K562 (cell line): ENCODE measurements around the gene SRPRA. TPM values are rescaled to one million over a fixed set of nuclear protein-coding genes. Genes with fewer than 3 reads are reported as not detected.

Experiments
- CHD4 ChIP-seq: fragments of 200-600 bp; sonication (generic); IDR thresholded peaks from 3 replicates; pipeline ENCODE4 v1.6.1; 2012; ENCODE audit warnings: low read depth, mild to moderate bottlenecking, mixed read lengths, low read length, inconsistent platforms; ENCODE audit not compliant: insufficient read depth, insufficient replicate concordance, poor library complexity, severe bottlenecking
- MTA3 ChIP-seq: fragments of 450-650 bp; formaldehyde crosslinking; IDR thresholded peaks from 2 replicates; pipeline ENCODE4 v1.6.1; 2017; ENCODE audit warnings: mild to moderate bottlenecking, borderline replicate concordance
- NCOA2 ChIP-seq, 2 experiments: fragments of 450-650 bp; IDR thresholded peaks; 2 replicates each; pipeline ENCODE4 v1.6.1; 2018; ENCODE audit warnings: mild to moderate bottlenecking in 2 of 2, moderate library complexity in 1 of 2; ENCODE audit not compliant: partially characterized antibody in 2 of 2
- NFATC3 ChIP-seq: fragments of 450-650 bp; IDR thresholded peaks from 2 replicates; pipeline ENCODE4 v1.6.1; 2017; ENCODE audit warnings: mild to moderate bottlenecking
- POLR2A ChIP-seq: fragments of 450-650 bp; conservative IDR thresholded peaks from 2 replicates; pipeline ENCODE4 v1.6.1; 2016
- SMAD1 ChIP-seq: fragments of 150-350 bp; IDR thresholded peaks from 2 replicates; pipeline ENCODE4 v1.6.1; 2014; ENCODE audit warnings: low read length, low read depth; ENCODE audit not compliant: partially characterized antibody
- TAF1 ChIP-seq: IDR thresholded peaks from 2 replicates; pipeline ENCODE4 v1.6.1; 2011; ENCODE audit warnings: mild to moderate bottlenecking, low read length, moderate library complexity; ENCODE audit not compliant: insufficient read depth, control insufficient read depth, severe bottlenecking; ENCODE audit errors: extremely low read depth
- TRIM28 ChIP-seq: fragments of 450-650 bp; IDR thresholded peaks from 2 replicates; pipeline ENCODE4 v1.6.1; 2017
- XRCC5 ChIP-seq: fragments of 200-400 bp; formaldehyde crosslinking; IDR thresholded peaks from 2 replicates; pipeline ENCODE4 v1.6.1; 2017; ENCODE audit warnings: low read depth, mild to moderate bottlenecking, low read length
- ZFX ChIP-seq: sonication (generic); formaldehyde crosslinking; IDR thresholded peaks from 2 replicates; pipeline ENCODE4 v1.8.0; 2022; ENCODE audit warnings: mild to moderate bottlenecking, missing genetic modification reagents, moderate library complexity
- ZNF12 ChIP-seq: sonication (generic); formaldehyde crosslinking; IDR thresholded peaks from 2 replicates; pipeline ENCODE4 v1.4.0; 2020; ENCODE audit warnings: mild to moderate bottlenecking, missing genetic modification reagents
- ZNF551 ChIP-seq: fragments of 250-450 bp; sonication (Bioruptor Pico); IDR thresholded peaks from 2 replicates; pipeline ENCODE4 v1.5.0; 2021; ENCODE audit warnings: mild to moderate bottlenecking, moderate library complexity
- ZNF696 ChIP-seq: fragments of 250-450 bp; sonication (Bioruptor Pico); conservative IDR thresholded peaks from 2 replicates; pipeline ENCODE4 v1.4.0; 2020; ENCODE audit warnings: mild to moderate bottlenecking, moderate library complexity
- ZNF766 ChIP-seq: fragments of 200-800 bp; sonication (Bioruptor generic); conservative IDR thresholded peaks from 2 replicates; pipeline ENCODE4 v1.6.1; 2016; ENCODE audit warnings: missing genetic modification characterization, missing compliant biosample characterization
- polyA plus RNA-seq, 8 experiments: library from polyadenylated mRNA; depleted of rRNA in 4 of 8; stranded (reverse) in 5 of 8; unstranded in 3 of 8; fragments of >200 nt; fragmentation: Nextera tagmentation in 2 of 8; fragmentation: Illumina TruSeq in 1 of 8; extraction: Ambion mirVana in 2 of 8; extraction: Trizol in 1 of 8; gene quantifications; 2 replicates each; pipeline versions ENCODE4 v1.2.1 to v1.2.3, GENCODE V29; 2011 to 2014; ENCODE audit warnings: inconsistent platforms in 1 of 8, missing spikeins in 1 of 8
- total RNA-seq, 7 experiments: library from RNA; depleted of rRNA in 6 of 7; stranded (reverse); fragments of >200 nt in 6 of 7; fragmentation: Illumina TruSeq in 2 of 7; extraction: Trizol in 2 of 7; gene quantifications; 2 replicates each; pipeline versions ENCODE4 v1.2.1 to v1.2.3, GENCODE V29; 2011 to 2021; ENCODE audit warnings: low replicate concordance in 1 of 7
- TF ChIP-seq, protein P1 (sequence below), 2 experiments: fragments of 450-650 bp in 1 of 2; sonication (generic) in 1 of 2; formaldehyde crosslinking in 1 of 2; IDR thresholded peaks; 2 replicates each; pipeline versions ENCODE4 v1.7.1 to v1.9.0; 2016 to 2022; ENCODE audit warnings: inconsistent platforms in 1 of 2, mild to moderate bottlenecking in 1 of 2, missing genetic modification reagents in 1 of 2
- TF ChIP-seq, protein P2 (sequence below), 2 experiments: fragments of 450-650 bp; IDR thresholded peaks; 2 replicates each; pipeline ENCODE4 v1.6.1; 2016
- TF ChIP-seq, protein P3 (sequence below): fragments of 450-650 bp; IDR thresholded peaks from one replicate; pipeline ENCODE4 v1.6.1; 2018; ENCODE audit warnings: mild to moderate bottlenecking, moderate library complexity; ENCODE audit not compliant: partially characterized antibody

Gene SRPRA
- total and polyA plus RNA-seq, 9 of the 15 experiments (the other 6 are each of a cell fraction or from before 2014, with no cell fraction given), result 33.5 to 124 (median 80.0) TPM

DNA sequence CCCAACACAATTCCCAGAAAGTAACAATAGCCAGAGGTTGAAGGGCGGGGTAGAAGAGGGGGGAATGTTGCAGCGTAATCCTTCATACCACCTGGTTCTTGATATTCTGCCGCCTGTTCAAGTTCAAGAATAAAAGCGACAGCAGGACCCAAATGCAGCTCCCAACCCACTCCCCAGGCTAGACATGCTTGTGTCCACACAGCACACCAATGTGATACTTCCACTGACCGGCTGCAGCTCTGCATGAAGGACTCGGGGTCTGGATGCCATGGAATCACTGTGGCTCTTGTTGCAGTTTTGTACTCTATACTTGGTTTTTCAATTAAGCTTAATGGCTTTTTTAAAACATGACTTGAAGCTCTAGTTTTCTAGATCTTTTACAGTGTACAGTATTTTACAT lies 6.5 kb downstream of the SRPRA start (continued):
- TF ChIP-seq, protein P1, sequence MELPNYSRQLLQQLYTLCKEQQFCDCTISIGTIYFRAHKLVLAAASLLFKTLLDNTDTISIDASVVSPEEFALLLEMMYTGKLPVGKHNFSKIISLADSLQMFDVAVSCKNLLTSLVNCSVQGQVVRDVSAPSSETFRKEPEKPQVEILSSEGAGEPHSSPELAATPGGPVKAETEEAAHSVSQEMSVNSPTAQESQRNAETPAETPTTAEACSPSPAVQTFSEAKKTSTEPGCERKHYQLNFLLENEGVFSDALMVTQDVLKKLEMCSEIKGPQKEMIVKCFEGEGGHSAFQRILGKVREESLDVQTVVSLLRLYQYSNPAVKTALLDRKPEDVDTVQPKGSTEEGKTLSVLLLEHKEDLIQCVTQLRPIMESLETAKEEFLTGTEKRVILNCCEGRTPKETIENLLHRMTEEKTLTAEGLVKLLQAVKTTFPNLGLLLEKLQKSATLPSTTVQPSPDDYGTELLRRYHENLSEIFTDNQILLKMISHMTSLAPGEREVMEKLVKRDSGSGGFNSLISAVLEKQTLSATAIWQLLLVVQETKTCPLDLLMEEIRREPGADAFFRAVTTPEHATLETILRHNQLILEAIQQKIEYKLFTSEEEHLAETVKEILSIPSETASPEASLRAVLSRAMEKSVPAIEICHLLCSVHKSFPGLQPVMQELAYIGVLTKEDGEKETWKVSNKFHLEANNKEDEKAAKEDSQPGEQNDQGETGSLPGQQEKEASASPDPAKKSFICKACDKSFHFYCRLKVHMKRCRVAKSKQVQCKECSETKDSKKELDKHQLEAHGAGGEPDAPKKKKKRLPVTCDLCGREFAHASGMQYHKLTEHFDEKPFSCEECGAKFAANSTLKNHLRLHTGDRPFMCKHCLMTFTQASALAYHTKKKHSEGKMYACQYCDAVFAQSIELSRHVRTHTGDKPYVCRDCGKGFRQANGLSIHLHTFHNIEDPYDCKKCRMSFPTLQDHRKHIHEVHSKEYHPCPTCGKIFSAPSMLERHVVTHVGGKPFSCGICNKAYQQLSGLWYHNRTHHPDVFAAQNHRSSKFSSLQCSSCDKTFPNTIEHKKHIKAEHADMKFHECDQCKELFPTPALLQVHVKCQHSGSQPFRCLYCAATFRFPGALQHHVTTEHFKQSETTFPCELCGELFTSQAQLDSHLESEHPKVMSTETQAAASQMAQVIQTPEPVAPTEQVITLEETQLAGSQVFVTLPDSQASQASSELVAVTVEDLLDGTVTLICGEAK (IDR thresholded peaks at IDR 0.05), result no peak
- TF ChIP-seq, protein P1 (CRISPR knock-in tag; IDR thresholded peaks at IDR 0.05), result no peak
- TF ChIP-seq POLR2A, result peak; percentile 46
- no peak for TF ChIP-seq SMAD1
- TF ChIP-seq, protein P2, sequence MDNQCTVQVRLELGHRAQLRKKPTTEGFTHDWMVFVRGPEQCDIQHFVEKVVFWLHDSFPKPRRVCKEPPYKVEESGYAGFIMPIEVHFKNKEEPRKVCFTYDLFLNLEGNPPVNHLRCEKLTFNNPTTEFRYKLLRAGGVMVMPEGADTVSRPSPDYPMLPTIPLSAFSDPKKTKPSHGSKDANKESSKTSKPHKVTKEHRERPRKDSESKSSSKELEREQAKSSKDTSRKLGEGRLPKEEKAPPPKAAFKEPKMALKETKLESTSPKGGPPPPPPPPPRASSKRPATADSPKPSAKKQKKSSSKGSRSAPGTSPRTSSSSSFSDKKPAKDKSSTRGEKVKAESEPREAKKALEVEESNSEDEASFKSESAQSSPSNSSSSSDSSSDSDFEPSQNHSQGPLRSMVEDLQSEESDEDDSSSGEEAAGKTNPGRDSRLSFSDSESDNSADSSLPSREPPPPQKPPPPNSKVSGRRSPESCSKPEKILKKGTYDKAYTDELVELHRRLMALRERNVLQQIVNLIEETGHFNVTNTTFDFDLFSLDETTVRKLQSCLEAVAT (IDR thresholded peaks at IDR 0.05), result no peak
- TF ChIP-seq ZNF696, result no peak
- TF ChIP-seq NFATC3, result no peak
- TF ChIP-seq ZNF551 (CRISPR knock-in tag), result no peak
- TF ChIP-seq, protein P3, sequence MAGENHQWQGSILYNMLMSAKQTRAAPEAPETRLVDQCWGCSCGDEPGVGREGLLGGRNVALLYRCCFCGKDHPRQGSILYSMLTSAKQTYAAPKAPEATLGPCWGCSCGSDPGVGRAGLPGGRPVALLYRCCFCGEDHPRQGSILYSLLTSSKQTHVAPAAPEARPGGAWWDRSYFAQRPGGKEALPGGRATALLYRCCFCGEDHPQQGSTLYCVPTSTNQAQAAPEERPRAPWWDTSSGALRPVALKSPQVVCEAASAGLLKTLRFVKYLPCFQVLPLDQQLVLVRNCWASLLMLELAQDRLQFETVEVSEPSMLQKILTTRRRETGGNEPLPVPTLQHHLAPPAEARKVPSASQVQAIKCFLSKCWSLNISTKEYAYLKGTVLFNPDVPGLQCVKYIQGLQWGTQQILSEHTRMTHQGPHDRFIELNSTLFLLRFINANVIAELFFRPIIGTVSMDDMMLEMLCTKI, result no peak
- no peak for TF ChIP-seq TAF1
- TF ChIP-seq XRCC5, result no peak
- TF ChIP-seq NCOA2 (IDR thresholded peaks at IDR 0.05; ENCODE audit: partially characterized antibody in 2 of 2), result no peak
- TF ChIP-seq ZNF12 (CRISPR knock-in tag), result no peak
- TF ChIP-seq TRIM28, result no peak
- no peak for TF ChIP-seq MTA3
- no peak for TF ChIP-seq ZNF766 (CRISPR knock-in tag)
- no peak for TF ChIP-seq CHD4
- no peak for TF ChIP-seq ZFX (CRISPR knock-in tag)
